OCI-LY3 (cell line): ENCODE results near the gene CNN2.

Experiments
- EZH2phosphoT487 ChIP-seq: fragments of 200-600 bp; shearing (Covaris generic); IDR thresholded peaks from 2 replicates; pipeline ENCODE4 v1.6.1; 2018; ENCODE audit warnings: antibody characterized with exemption, mixed run types, low read depth
- TF ChIP-seq, protein P1 (sequence below): fragments of 200-600, 300-600 bp; sonication (generic); IDR thresholded peaks from 2 replicates; pipeline ENCODE4 v1.5.1; 2014; ENCODE audit warnings: antibody characterized with exemption, low read length, low read depth

- TF ChIP-seq, protein P1, sequence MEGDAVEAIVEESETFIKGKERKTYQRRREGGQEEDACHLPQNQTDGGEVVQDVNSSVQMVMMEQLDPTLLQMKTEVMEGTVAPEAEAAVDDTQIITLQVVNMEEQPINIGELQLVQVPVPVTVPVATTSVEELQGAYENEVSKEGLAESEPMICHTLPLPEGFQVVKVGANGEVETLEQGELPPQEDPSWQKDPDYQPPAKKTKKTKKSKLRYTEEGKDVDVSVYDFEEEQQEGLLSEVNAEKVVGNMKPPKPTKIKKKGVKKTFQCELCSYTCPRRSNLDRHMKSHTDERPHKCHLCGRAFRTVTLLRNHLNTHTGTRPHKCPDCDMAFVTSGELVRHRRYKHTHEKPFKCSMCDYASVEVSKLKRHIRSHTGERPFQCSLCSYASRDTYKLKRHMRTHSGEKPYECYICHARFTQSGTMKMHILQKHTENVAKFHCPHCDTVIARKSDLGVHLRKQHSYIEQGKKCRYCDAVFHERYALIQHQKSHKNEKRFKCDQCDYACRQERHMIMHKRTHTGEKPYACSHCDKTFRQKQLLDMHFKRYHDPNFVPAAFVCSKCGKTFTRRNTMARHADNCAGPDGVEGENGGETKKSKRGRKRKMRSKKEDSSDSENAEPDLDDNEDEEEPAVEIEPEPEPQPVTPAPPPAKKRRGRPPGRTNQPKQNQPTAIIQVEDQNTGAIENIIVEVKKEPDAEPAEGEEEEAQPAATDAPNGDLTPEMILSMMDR: no peak
- no peak for TF ChIP-seq EZH2phosphoT487
These were observed 18.0 kb upstream of the CNN2 start for GRCh38 chr19:1008268-1009040.
